ENCODE data around the gene LVRN.

The LVRN gene

GRCh38 chr5:116025866-116026265 is 63.6 kb downstream of the LVRN start:
- no peak for DNase-seq

- peak; percentile 27 for DNase-seq
Measured at GRCh38 chr5:116032094-116032517, 69.8 kb downstream of the LVRN start, which contains the start of gene ARL14EPL. Gene ARL14EPL, plus strand, starts transcription at chr5:116032472. Its CDS starts 18,994 bp downstream, at chr5:116051466.

GRCh38 chr5:116032991-116033390 is 70.7 kb downstream of the LVRN start:
- no peak for DNase-seq

GRCh38 chr5:116035123-116035522 is 72.8 kb downstream of the LVRN start:
- no peak for DNase-seq

GRCh38 chr5:116037236-116037822 is 75.1 kb downstream of the LVRN start:
- DNase-seq, result no peak

GRCh38 chr5:116038817-116039216 is 76.5 kb downstream of the LVRN start:
- no peak for DNase-seq

- no peak for DNase-seq
Measured at GRCh38 chr5:116042375-116042774, 80.1 kb downstream of the LVRN start.

GRCh38 chr5:116044073-116044472 is 81.8 kb downstream of the LVRN start:
- DNase-seq, result no peak

GRCh38 chr5:116045821-116046220 is 83.5 kb downstream of the LVRN start:
- DNase-seq, result no peak

- no peak for DNase-seq
Measured at GRCh38 chr5:116046261-116046660, 84.0 kb downstream of the LVRN start.

GRCh38 chr5:116046823-116047222 is 84.5 kb downstream of the LVRN start:
- no peak for DNase-seq

- no peak for DNase-seq
Measured at GRCh38 chr5:116058346-116058936, 96.2 kb downstream of the LVRN start.

GRCh38 chr5:116062352-116062751 is 100.1 kb downstream of the LVRN start:
- DNase-seq, result no peak

GRCh38 chr5:116063950-116064349 is 101.7 kb downstream of the LVRN start:
- no peak for DNase-seq

GRCh38 chr5:116068028-116068632 is 105.9 kb downstream of the LVRN start:
- no peak for DNase-seq

- no peak for DNase-seq
Measured at GRCh38 chr5:116071211-116071610, 108.9 kb downstream of the LVRN start.

- no peak for DNase-seq
Measured at GRCh38 chr5:116075191-116075831, 113.0 kb downstream of the LVRN start.

GRCh38 chr5:116076496-116076895 is 114.2 kb downstream of the LVRN start:
- DNase-seq, result no peak
